ENCODE results near the gene HLA-DOB.
A peak's percentile ranks its signal among the peaks of the same experiment; 100 is the strongest.

Gene HLA-DOB

GRCh38 chr6:32815996-32816395 lies 806 bp downstream of the HLA-DOB start:
- TF ChIP-seq CTCF (IDR thresholded peaks at IDR 0.05; ENCODE audit: low read length) (no peak), EZH2 (IDR thresholded peaks at IDR 0.05; ENCODE audit: borderline replicate concordance, low read length) (no peak)
- H3K79me2 ChIP-seq (ENCODE audit: insufficient read depth, low read length), result no peaks in the 10 kb centered on the region
- H3K9me2 ChIP-seq (ENCODE audit: low read depth, low read length), result no peaks in the 10 kb centered on the region
- no peaks in the 10 kb centered on the region for H4K20me1 ChIP-seq (ENCODE audit: insufficient read depth, low read length)
- peaks cover 8% of the 10 kb centered on the region; the same call in 1 of the 2 replicates for H3K36me3 ChIP-seq (ENCODE audit: insufficient read depth, low read length)
- H3K27me3 ChIP-seq (ENCODE audit: insufficient read depth, low read length), result no peaks in the 10 kb centered on the region
- peak overlapping the region; percentile 50 for H3K9ac ChIP-seq (ENCODE audit: low read length)
- no peak overlapping the region for H2AFZ ChIP-seq (ENCODE audit: low read length)
- H3F3A ChIP-seq (ENCODE audit: insufficient read depth, low read length), result no peaks in the 10 kb centered on the region
- peak overlapping the region; percentile 60 for H3K4me2 ChIP-seq (ENCODE audit: low read length)
- H3K4me3 ChIP-seq (ENCODE audit: low read depth, low read length, poor library complexity, severe bottlenecking), result peak overlapping the region; percentile 37
- peaks cover 64% of the 10 kb centered on the region for H3K4me1 ChIP-seq (ENCODE audit: insufficient read depth, low read length, severe bottlenecking)
- no peaks in the 10 kb centered on the region for H3K9me3 ChIP-seq (ENCODE audit: low read length)
- H3K27ac ChIP-seq (ENCODE audit: low read depth, low read length, poor library complexity, severe bottlenecking), result peak overlapping the region; percentile 95

GRCh38 chr6:32815115-32815514 lies 1.7 kb downstream of the HLA-DOB start:
- 0 out of 2 replicates have a peak overlapping the region, but pooled peaks have one; percentile 21 for H2AFZ ChIP-seq (ENCODE audit: low read length)
- TF ChIP-seq EZH2 (IDR thresholded peaks at IDR 0.05; ENCODE audit: borderline replicate concordance, low read length) (no peak), CTCF (IDR thresholded peaks at IDR 0.05; ENCODE audit: low read length) (no peak)
- H3K9me3 ChIP-seq (ENCODE audit: low read length), result no peaks in the 10 kb centered on the region
- no peaks in the 10 kb centered on the region for H4K20me1 ChIP-seq (ENCODE audit: insufficient read depth, low read length)
- peak overlapping the region; percentile 50 for H3K9ac ChIP-seq (ENCODE audit: low read length)
- no peaks in the 10 kb centered on the region for H3F3A ChIP-seq (ENCODE audit: insufficient read depth, low read length)
- H3K4me1 ChIP-seq (ENCODE audit: insufficient read depth, low read length, severe bottlenecking), result peaks cover 57% of the 10 kb centered on the region
- H3K79me2 ChIP-seq (ENCODE audit: insufficient read depth, low read length), result no peaks in the 10 kb centered on the region
- peak overlapping the region; percentile 37 for H3K4me3 ChIP-seq (ENCODE audit: low read depth, low read length, poor library complexity, severe bottlenecking)
- H3K27ac ChIP-seq (ENCODE audit: low read depth, low read length, poor library complexity, severe bottlenecking), result peak overlapping the region; percentile 95
- H3K9me2 ChIP-seq (ENCODE audit: low read depth, low read length), result no peaks in the 10 kb centered on the region
- H3K4me2 ChIP-seq (ENCODE audit: low read length), result peak overlapping the region; percentile 60
- no peaks in the 10 kb centered on the region for H3K27me3 ChIP-seq (ENCODE audit: insufficient read depth, low read length)
- peaks cover 8% of the 10 kb centered on the region; the same call in 1 of the 2 replicates for H3K36me3 ChIP-seq (ENCODE audit: insufficient read depth, low read length)

- no peaks in the 10 kb centered on the region for H3K9me2 ChIP-seq (ENCODE audit: low read depth, low read length)
- no peaks in the 10 kb centered on the region for H3K79me2 ChIP-seq (ENCODE audit: insufficient read depth, low read length)
- H3K4me2 ChIP-seq (ENCODE audit: low read length), result no peak overlapping the region
- H3K9ac ChIP-seq (ENCODE audit: low read length), result no peak overlapping the region
- H3K4me1 ChIP-seq (ENCODE audit: insufficient read depth, low read length, severe bottlenecking), result peaks cover 47% of the 10 kb centered on the region
- H3F3A ChIP-seq (ENCODE audit: insufficient read depth, low read length), result no peaks in the 10 kb centered on the region
- H3K4me3 ChIP-seq (ENCODE audit: low read depth, low read length, poor library complexity, severe bottlenecking), result no peak overlapping the region
- no peak overlapping the region for H2AFZ ChIP-seq (ENCODE audit: low read length)
- H3K27ac ChIP-seq (ENCODE audit: low read depth, low read length, poor library complexity, severe bottlenecking), result peak overlapping the region; percentile 95
- peaks cover 8% of the 10 kb centered on the region; the same call in 1 of the 2 replicates for H3K36me3 ChIP-seq (ENCODE audit: insufficient read depth, low read length)
- H4K20me1 ChIP-seq (ENCODE audit: insufficient read depth, low read length), result no peaks in the 10 kb centered on the region
- TF ChIP-seq CTCF (IDR thresholded peaks at IDR 0.05; ENCODE audit: low read length), result no peak
- TF ChIP-seq EZH2 (IDR thresholded peaks at IDR 0.05; ENCODE audit: borderline replicate concordance, low read length), result no peak
- H3K9me3 ChIP-seq (ENCODE audit: low read length), result no peaks in the 10 kb centered on the region
- H3K27me3 ChIP-seq (ENCODE audit: insufficient read depth, low read length), result no peaks in the 10 kb centered on the region
Measured at GRCh38 chr6:32814145-32814544, 2.7 kb downstream of the HLA-DOB start.
